Stimulated activated CD8-positive, alpha-beta memory T cell treated with anti-CD3 and anti-CD28 coated beads, Interleukin-12 subunit alpha, Interleukin-12 subunit beta, amount 100 ng/mL, for 1 hour (primary cell): Measurements from ENCODE around the gene PCDH7.

Experiments
- DNase-seq: peaks from one replicate; pipeline ENCODE4 v3.0.0-alpha.2; 2020; ENCODE audit warnings: low read depth

The PCDH7 gene

GRCh38 chr4:30727409-30727808, 7.2 kb downstream of the PCDH7 start:
- no peak for DNase-seq

DNA sequence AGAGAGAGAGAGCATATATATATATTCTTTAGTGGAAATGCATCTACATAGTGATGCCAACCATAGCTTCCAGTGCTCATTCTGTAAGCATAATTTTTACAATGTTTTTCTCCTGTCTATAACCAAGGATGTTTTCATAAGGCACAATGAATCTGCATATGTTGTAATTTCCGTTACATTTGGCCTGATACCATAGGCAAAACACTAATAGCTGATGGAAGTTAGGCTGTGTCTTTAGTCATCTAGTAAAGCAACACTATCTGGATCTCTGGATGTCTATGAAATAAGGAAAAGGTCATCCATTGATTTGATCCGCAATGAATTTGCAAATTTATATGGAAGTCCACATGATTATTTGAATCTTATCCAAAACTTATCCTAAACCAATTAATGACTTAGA, 8.1 kb downstream of the PCDH7 start:
- DNase-seq = no peak

- no peak for DNase-seq
Measured at GRCh38 chr4:30743897-30744296, 23.7 kb downstream of the PCDH7 start.

- DNase-seq = no peak
Measured at GRCh38 chr4:30744386-30744785, 24.2 kb downstream of the PCDH7 start.

GRCh38 chr4:30744957-30745640, 24.9 kb downstream of the PCDH7 start:
- DNase-seq = no peak

- DNase-seq = no peak
Measured at GRCh38 chr4:30746735-30747134, 26.6 kb downstream of the PCDH7 start.

GRCh38 chr4:30753316-30753715, 33.1 kb downstream of the PCDH7 start:
- DNase-seq = no peak

- no peak for DNase-seq
Measured at GRCh38 chr4:30754021-30754420, 33.9 kb downstream of the PCDH7 start.

GRCh38 chr4:30755346-30755745, 35.2 kb downstream of the PCDH7 start:
- DNase-seq = no peak

- no peak for DNase-seq
Measured at GRCh38 chr4:30756553-30756952, 36.4 kb downstream of the PCDH7 start.

DNA sequence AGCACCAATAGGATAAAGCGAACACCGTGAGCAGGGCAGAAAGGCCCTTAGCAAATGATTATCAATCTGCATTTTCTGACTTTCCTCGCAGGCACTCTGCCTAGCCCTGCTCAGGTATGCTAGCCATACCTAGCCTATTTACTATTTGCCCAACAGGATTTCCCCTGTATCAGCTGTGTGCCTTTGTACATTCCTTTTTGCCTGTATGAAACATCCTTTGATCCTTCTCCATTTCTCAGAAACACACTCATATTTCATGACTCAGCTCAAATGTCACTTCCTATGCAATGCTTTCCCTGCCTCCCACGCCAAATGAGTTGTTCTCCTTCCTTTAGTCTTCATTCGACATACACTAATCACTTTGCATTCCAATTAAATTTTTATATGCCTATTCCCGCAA, 37.2 kb downstream of the PCDH7 start:
- no peak for DNase-seq

DNA sequence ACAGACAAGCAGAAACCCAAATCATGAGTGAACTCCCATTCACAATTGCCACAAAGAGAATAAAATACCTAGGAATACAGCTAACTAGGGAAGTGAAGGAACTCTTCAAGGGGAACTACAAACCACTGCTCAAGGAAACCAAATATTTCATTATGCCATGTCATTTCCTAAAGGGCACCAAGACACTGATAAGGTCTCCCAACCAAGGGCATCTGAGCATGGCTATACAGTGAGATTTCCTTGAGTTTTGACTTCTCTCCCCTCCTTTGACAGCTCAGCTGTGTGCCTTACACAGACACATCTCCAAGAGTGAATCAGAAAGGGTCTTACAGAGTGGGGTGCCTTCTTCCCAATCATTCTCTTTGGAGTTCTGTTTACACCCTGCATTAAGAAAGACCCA, 40.4 kb downstream of the PCDH7 start:
- no peak for DNase-seq

- no peak for DNase-seq
Measured at GRCh38 chr4:30763321-30763727, 43.2 kb downstream of the PCDH7 start.

GRCh38 chr4:30765022-30765421, 44.9 kb downstream of the PCDH7 start:
- no peak for DNase-seq

- DNase-seq = no peak
Measured at GRCh38 chr4:30767147-30767845, 47.1 kb downstream of the PCDH7 start.

DNA sequence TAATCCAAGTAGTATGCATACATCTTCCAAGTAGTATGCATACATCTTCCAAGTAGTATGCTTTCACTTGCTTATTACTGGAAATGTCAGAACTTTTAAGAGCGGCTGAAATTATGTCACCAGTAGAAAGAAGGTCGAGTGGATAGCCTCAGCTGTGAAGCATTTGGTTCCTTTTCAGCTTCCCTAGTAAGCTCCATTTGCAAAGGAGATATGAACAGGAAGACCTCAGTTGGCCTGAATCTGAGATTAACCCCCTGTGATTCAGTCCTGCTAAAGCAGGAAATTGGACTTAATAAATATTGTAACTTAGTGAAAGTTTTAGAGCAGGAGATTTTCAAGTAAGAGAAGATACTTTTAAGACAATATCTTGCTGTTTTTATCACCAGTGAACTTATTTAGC, 48.1 kb downstream of the PCDH7 start:
- no peak for DNase-seq

DNA sequence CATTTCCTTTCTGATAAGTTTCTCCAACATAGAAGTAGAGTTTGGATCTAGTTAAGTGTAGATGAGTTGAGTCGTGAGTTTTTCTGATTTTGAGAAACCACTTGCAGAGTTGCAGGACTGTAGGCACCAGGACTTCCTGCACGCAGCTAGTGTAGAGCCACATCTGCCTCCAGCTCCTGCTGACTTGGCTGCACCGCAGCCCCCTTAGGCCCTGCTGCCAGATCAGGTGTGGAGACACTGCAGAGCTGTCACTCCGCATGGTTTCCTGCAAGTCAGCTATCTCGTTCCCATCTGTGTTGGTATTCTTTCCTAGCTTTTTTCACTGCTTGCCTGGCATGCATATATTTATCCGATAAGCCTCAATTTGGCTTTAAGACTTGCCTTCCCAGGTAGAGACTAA, 48.9 kb downstream of the PCDH7 start:
- DNase-seq = no peak

GRCh38 chr4:30770049-30770549, 49.9 kb downstream of the PCDH7 start:
- no peak for DNase-seq

DNA sequence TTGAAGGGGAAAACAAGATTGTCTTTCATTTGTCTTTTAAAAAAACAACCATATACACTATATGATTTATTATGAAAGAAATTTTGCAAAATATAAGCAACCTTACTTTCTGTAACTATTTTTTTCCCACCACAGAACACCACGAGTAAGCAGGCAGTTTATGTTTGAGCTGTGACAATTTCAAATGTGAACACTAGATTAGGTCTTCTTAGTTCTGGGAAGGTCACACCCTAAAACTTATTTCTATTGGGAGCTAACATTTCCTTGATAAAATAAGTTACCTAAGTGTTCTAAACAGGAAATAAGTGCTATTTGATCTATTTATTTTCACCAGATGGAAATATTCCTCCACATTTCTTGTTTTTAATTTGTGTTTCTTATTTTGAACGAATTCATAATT, 50.6 kb downstream of the PCDH7 start:
- no peak for DNase-seq

DNA sequence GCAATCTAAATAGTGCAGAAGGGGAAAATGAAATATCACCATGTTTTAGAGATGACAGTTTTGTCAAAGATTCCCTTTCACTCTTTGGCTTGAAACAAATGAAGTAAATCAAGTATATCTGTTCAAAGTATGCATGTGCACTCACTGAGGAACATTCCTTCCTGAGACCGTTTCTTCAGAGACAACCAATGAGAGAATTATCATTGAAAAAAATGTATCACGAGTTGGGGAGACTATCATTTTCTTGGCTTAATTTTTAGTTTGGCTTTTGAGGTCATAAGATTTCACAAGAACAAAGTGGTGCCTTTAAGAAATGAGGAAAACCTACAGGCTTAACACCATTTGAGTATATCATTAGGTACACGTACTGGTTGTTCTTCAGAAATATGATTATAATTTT, 56.3 kb downstream of the PCDH7 start:
- DNase-seq = no peak

DNA sequence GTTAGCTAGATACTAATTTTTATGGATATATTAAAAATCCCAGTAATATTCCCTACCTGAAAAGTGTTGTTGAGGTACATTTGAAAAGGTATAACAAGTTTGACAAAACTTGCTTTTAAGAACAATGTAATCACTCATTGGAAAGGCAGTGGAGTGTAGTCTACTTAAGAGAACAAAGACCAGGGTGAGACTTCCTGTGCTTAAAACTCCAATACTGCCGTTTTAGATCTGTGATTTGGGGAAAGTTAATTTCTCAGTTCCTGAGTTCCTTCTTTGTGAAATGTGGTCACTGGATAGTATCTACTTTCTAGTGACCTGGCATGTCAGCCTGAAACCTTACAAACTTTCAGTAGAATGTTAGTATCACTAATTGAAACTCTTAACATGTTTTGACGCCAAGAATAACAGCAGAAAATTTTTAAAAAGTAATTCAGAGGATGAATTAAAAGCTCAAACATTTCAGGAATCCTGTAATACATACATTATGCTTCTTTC, 56.8 kb downstream of the PCDH7 start:
- DNase-seq = no peak
